Iris pigment epithelial cell (primary cell): ENCODE measurements around the gene KRT4.
"Not testable (repeated sequence)": the region's sequence is repeated elsewhere in the genome, so short reads cannot be mapped to it uniquely, and the experiment has no call there.

Experiments used
- DNase-seq: peaks from one replicate; pipeline ENCODE4 v3.0.0-alpha.2; 2011; ENCODE audit warnings: low read depth

Gene KRT4

GRCh38 chr12:52807544-52808470 is 6.1 kb downstream of the KRT4 start:
- DNase-seq, result no peak

GRCh38 chr12:52806821-52807543 is 6.9 kb downstream of the KRT4 start:
- no peak for DNase-seq

DNA sequence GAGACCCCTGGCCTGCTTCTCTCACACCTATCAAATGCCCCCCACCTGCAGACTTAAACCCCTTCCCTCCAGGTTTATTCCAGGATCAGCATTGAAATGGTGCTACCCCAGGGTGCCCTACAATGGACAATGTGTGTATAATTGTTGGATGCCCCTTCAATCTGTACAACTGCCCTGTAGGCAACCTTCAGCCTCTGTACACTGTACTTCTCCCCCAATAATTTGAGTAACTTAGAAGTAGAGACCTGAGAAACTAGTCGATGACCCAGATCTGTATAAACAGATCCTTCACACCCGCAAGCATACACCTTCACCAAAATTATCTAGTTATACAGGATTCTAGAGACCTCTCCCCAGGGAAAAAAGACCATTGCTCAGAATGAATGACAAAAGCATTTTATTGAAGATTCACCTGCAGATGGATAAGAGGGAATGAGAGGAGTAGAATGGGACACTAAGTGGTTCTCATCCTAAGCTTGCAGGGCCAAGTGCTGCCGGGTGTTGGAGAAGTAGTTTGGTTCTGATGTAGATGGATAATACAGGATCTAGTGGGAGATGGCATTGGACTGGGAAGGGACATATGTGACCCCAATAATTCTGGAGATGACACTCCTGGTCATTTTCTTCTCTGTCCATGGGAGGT is 7.6 kb downstream of the KRT4 start:
- DNase-seq, result no peak

GRCh38 chr12:52805739-52806138 is 8.2 kb downstream of the KRT4 start:
- DNase-seq, result no peak

- no peak for DNase-seq
These were observed 8.9 kb downstream of the KRT4 start for GRCh38 chr12:52805000-52805399.

GRCh38 chr12:52802442-52802841 is 11.5 kb downstream of the KRT4 start:
- DNase-seq, result no peak

GRCh38 chr12:52801773-52802172 is 12.1 kb downstream of the KRT4 start:
- no peak for DNase-seq

GRCh38 chr12:52800259-52800917 is 13.5 kb downstream of the KRT4 start:
- DNase-seq, result no peak

DNA sequence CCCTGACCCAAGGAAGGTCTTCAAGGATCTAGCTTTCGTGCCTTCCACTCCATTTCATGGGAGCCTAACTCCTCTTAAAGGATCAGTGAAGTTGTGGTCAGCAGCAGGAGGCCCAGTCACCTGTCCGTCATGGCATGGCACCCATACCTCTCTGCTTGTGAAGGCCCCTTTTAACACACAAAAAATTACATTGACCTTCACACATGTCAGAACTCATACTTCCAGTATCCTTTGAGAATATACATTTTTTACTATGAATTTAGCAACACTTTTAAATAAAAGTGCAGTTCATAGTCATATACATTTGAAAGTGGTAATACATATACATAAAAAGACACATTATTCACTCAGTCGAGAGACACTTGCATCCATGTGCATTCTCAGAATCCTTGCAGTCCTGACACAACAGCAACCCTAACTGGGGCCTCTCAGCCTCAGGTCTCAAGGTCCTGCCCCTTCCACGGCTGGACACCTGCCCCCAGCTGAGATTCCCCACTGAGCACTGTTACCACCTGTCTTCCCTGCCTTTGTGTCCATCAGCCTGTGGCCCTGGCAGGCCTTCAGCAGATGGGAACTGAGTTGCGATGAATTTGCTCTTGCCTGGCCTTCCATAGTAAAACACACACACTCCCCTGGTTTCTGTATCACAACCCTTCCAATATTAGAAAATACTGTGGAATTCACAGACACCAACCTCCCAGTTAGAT is 14.3 kb downstream of the KRT4 start:
- no peak for DNase-seq

- peak; percentile 27 for DNase-seq
These were observed 15.0 kb downstream of the KRT4 start for GRCh38 chr12:52798671-52799504.

GRCh38 chr12:52798003-52798670 is 15.8 kb downstream of the KRT4 start:
- no peak for DNase-seq

DNA sequence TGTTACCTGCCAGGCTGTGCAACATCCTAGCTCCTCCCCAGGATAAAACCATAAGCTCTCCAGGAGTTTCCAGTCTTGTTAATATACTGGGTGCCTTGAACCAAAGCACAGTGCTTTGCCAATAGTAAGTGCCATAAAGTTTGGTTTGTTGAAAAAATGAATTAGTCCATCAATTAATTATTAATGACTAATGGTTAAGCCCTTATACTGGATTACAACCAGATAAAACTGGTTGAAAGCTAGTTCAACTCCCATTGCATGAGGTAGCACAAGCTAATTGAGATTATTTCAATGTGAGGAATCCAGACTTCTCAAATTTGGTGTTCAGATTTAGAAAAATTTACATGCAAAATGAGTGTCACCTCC is 16.4 kb downstream of the KRT4 start:
- no peak for DNase-seq

GRCh38 chr12:52796839-52797528 is 16.9 kb downstream of the KRT4 start:
- DNase-seq, result no peak

GRCh38 chr12:52796429-52796794 is 17.5 kb downstream of the KRT4 start:
- DNase-seq, result no peak

DNA sequence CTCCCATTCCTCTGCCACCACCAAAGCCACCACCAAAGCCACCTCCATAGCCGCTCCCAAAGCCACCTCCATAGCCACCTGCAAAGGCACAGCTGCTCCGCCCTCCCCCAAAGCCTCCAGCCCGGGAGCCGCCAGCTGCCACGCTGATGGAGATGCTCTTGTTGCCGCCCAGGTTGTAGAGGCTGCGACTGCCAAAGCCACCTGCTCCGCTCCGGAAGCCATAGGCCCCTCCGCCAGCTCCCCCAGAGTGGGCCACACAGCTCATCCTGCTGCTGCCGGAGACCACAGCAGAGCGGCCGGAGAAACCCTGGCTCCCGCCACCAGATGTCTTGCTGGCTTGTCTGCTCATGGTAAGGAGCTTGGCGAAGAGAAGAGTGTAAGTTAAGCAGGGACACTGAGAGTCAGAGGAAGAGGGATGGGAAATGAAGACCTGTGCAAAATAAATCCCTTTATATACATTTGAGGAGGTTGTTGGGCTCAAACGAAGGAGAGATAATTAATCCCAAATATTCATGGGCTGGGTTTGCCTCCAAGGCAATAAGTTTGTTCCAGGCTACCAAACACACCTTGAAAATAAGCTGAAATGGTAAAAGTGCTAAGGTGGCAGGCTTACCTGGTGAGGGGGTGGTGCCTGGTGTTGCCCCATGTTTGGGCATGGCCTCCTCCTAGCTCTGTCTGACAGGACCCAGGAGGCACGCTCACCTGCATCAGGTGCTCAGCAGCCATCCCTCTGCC is 18.1 kb downstream of the KRT4 start, which contains the start of gene KRT3:
Gene KRT3, minus strand, starts transcription at position 424 of the 735 bp plus-strand sequence. Its CDS starts 75 bp downstream, at position 349.
- DNase-seq, result no peak

- not testable (repeated sequence) for DNase-seq
These were observed 18.6 kb downstream of the KRT4 start for GRCh38 chr12:52795332-52795674.

GRCh38 chr12:52794479-52795331 is 19.2 kb downstream of the KRT4 start:
- no peak for DNase-seq
